Transverse colon (tissue), 4 donors: ENCODE data around the gene TANGO2. TPM values are rescaled to one million over a fixed set of nuclear protein-coding genes. Genes with fewer than 3 reads are reported as not detected.

ENCODE experiments used
- DNase-seq: peaks from one replicate; pipeline ENCODE4 v3.0.0-alpha.2; 2019
- H3K27ac ChIP-seq, 4 donors: fragments of 200-600 bp; sonication (generic); 2 replicates each; pipeline ENCODE4 v1.5.1; 2016 to 2018; ENCODE audit warnings: inconsistent platforms in 4 of 4
- H3K27me3 ChIP-seq: fragments of 200-600 bp; sonication (generic); 2 replicates; pipeline ENCODE4 v1.5.1; 2017; ENCODE audit warnings: inconsistent platforms
- H3K36me3 ChIP-seq, 4 donors: fragments of 200-600 bp; sonication (generic); 2 replicates each; pipeline ENCODE4 v1.5.1; 2017 to 2019; ENCODE audit warnings: inconsistent platforms in 4 of 4
- H3K4me1 ChIP-seq, 4 donors: fragments of 200-600 bp; sonication (generic); 2 replicates each; pipeline ENCODE4 v1.5.1; 2017 to 2020; ENCODE audit warnings: inconsistent platforms in 4 of 4
- H3K4me3 ChIP-seq, 4 donors: fragments of 200-600 bp; sonication (generic); 1 replicate in 1 of 4; 2 replicates in 3 of 4; pipeline versions ENCODE4 v1.5.1 to v1.6.1; 2017 to 2019; ENCODE audit warnings: inconsistent platforms in 4 of 4
- H3K9me3 ChIP-seq, 2 donors: fragments of 200-600 bp; sonication (generic); 2 replicates each; pipeline ENCODE4 v1.5.1; 2017 to 2019; ENCODE audit warnings: inconsistent platforms in 2 of 2
- EP300 ChIP-seq: sonication (generic); formaldehyde crosslinking; IDR thresholded peaks from one replicate; pipeline ENCODE4 v1.6.1; 2017; ENCODE audit warnings: antibody characterized with exemption, low read depth
- POLR2A ChIP-seq: fragments of 450-650 bp; IDR thresholded peaks from one replicate; pipeline ENCODE4 v1.6.1; 2016; ENCODE audit warnings: antibody characterized with exemption, mild to moderate bottlenecking, moderate library complexity
- POLR2AphosphoS5 ChIP-seq, 3 donors: sonication (generic); formaldehyde crosslinking; IDR thresholded peaks; one replicate each; pipeline ENCODE4 v1.6.1; 2016; ENCODE audit warnings: antibody characterized with exemption in 3 of 3
- WGBS, 2 donors: methylation state at CpG; one replicate each; pipeline ENCODE4 v1.1.5; 2018; ENCODE audit warnings: low coverage in 1 of 2; 5-methylcytosine and 5-hydroxymethylcytosine counted together
- in situ Hi-C, 4 donors: fragments of 200-750 bp; cut with MboI; loops; one replicate each; pipeline versions ENCODE4 v1.15.0 to v1.15.1; 2017; ENCODE audit warnings: low sequenced_read_pairs in 3 of 4, low pct_ligation_motif_present in 1 of 4, low pct_unique_long_range_greater_than_20kb in 1 of 4
- intact Hi-C: fragments of 100-400 bp; cut with DNase I; formaldehyde crosslinking; loops from one replicate; pipeline ENCODE4 v1.15.1; 2023; ENCODE audit warnings: low total_unique reads
- total RNA-seq, 4 donors: library from RNA; depleted of rRNA; stranded (reverse); fragments of >200 nt; gene quantifications; one replicate each; pipeline ENCODE4 v1.1.0, GENCODE V29; 2016
- TF ChIP-seq, protein P1 (sequence below), 5 experiments: fragments of 200-600 bp in 3 of 5; fragments of 450-650 bp in 2 of 5; sonication (generic) in 3 of 5; IDR thresholded peaks; 1 replicate in 2 of 5; 2 replicates in 3 of 5; pipeline ENCODE4 v1.5.1; 2016 to 2017; ENCODE audit warnings: antibody characterized with exemption in 5 of 5, inconsistent platforms in 3 of 5, mild to moderate bottlenecking in 2 of 5, moderate library complexity in 1 of 5

The TANGO2 gene
- total RNA-seq, 4 donors from 2014 or later, result 32.9 to 101 (median 50.6) TPM

DNA sequence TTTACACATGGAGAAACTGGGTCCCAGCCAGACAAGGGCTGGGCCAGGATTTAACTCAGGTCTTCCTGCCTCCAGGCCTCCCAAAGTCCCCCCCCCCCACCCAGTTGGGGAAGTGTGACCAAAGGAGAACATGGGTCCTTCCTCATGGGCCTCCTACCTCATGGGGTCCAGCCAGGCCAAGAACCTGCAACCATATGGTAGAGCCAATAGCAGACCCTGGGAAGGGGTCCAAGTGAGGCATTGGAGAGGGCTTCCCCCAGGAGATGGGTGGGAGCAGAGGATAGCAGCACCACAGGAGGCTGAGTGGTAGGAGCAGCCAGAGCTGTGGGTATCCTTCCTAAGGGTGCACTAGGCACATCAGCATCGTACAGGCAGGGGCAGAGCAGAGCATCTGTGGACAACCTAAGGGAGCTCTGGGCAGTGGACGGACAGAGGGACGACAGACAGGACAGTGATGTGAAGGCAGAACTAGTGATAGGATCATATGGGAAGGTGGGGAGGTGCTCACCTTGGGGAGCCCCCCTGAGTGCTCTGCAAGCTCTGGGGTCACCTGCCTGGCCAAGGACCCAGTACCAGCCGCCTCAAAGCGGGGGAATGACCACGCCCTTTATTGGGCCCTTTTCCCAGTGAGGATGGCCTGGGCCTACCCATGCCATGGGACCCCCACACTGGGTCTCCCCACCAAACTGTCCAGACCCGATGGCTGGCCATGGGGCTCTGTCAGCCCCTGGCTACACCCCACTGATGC lies 8.7 kb upstream of the TANGO2 start:
- no peak for DNase-seq
- Histone ChIP-seq H3K36me3 (no peaks in the 10 kb centered on the region), H3K4me3 (no peak overlapping the region), H3K27ac (no peak overlapping the region), H3K9me3 (no peaks in the 10 kb centered on the region), H3K4me1 (peaks cover 2 to 13% (median 10%) of the 10 kb centered on the region in 4 donors), H3K27me3 (peaks cover 10% of the 10 kb centered on the region)
- intact Hi-C loops, result loop anchor here (2.0 kb wide), 1 partner anchor 41 kb away; no protein-coding TSS in a partner anchor
- 89 to 100% methylated on average over 1 to 7 of the region's 7 CpGs for WGBS, 2 donors
- TF ChIP-seq POLR2A, result no peak
- TF ChIP-seq POLR2AphosphoS5 (IDR thresholded peaks at IDR 0.05), result no peak
- TF ChIP-seq, protein P1, sequence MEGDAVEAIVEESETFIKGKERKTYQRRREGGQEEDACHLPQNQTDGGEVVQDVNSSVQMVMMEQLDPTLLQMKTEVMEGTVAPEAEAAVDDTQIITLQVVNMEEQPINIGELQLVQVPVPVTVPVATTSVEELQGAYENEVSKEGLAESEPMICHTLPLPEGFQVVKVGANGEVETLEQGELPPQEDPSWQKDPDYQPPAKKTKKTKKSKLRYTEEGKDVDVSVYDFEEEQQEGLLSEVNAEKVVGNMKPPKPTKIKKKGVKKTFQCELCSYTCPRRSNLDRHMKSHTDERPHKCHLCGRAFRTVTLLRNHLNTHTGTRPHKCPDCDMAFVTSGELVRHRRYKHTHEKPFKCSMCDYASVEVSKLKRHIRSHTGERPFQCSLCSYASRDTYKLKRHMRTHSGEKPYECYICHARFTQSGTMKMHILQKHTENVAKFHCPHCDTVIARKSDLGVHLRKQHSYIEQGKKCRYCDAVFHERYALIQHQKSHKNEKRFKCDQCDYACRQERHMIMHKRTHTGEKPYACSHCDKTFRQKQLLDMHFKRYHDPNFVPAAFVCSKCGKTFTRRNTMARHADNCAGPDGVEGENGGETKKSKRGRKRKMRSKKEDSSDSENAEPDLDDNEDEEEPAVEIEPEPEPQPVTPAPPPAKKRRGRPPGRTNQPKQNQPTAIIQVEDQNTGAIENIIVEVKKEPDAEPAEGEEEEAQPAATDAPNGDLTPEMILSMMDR (IDR thresholded peaks at IDR 0.05), result no peak
- no peak for TF ChIP-seq EP300
- in situ Hi-C loops, result no loop called here

DNA sequence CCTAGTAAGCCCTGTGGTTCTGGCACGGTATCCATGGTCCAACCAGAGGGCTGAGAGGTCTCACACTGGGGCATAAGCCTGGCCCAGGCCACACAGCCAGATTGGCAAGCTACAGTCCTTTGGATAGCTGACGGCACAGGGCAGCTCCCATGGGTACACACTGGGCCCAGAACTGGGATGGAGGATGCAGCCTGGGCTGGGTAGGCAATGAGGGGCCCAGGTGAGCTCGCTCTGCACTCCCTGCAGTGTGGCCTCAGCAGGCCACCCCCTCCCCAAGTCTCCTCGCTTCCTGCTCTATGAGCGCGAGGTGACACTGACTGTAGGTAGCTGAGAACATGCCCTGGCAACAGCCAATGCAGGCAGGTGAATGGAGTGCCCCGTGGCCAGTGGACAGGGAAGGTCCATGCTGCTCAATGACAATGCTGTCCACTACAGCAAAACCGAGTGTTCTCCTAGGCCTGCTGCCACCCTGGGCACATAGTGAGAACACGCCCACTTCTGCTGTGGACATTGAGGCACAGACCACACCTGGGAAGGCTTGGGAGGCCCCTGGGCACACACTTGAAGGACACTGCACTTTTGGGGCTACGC lies 8.1 kb upstream of the TANGO2 start:
- WGBS, 2 donors, result 87% methylated on average over 5 of the region's 10 CpGs; no CpG with 5 or more reads in 1 of the 2 donors
- Histone ChIP-seq H3K27ac (no peak overlapping the region), H3K9me3 (no peaks in the 10 kb centered on the region), H3K27me3 (peaks cover 16% of the 10 kb centered on the region), H3K4me3 (no peak overlapping the region), H3K36me3 (no peaks in the 10 kb centered on the region), H3K4me1 (peaks cover 5 to 15% (median 14%) of the 10 kb centered on the region in 4 donors)
- no peak for DNase-seq
- in situ Hi-C loops (no loop called here), intact Hi-C loops (loop anchor here (2.0 kb wide), 1 partner anchor 42 kb away; no protein-coding TSS in a partner anchor)
- TF ChIP-seq POLR2AphosphoS5 (IDR thresholded peaks at IDR 0.05), result no peak
- no peak for TF ChIP-seq EP300
- no peak for TF ChIP-seq POLR2A
- TF ChIP-seq, protein P1 (IDR thresholded peaks at IDR 0.05), result no peak

DNA sequence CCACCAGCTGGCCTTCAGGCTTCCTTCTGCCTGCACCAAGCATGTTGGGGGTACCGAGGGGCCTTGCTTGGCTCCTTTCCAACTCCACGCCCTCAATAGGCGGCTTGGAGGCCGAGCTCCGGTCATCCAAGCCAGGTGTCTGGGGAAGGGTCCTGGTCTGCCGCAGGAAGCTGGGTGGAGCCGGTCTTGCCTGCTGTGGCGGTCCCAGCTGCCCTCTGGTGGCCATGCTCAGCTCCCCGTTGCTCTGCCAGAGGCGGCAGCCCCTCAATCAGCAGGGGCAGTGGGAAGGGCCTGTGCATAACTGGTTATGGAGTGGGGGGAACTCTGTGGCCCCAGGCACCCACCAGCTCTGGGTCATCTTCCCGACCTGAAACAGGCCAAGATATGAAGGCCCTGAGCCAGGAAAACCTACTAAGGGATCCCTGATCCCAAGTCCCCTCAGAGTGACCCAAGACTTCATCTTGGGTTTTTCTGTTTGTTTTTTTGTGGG lies 7.5 kb upstream of the TANGO2 start:
- 17% methylated on average over 3 of the region's 11 CpGs; no CpG with 5 or more reads in 1 of the 2 donors for WGBS, 2 donors
- in situ Hi-C loops (no loop called here), intact Hi-C loops (loop anchor here (2.0 kb wide), 1 partner anchor 43 kb away; no protein-coding TSS in a partner anchor)
- H3K27me3 ChIP-seq, result peaks cover 17% of the 10 kb centered on the region
- TF ChIP-seq POLR2A, result no peak
- TF ChIP-seq, protein P1 (IDR thresholded peaks at IDR 0.05), result peak; percentile 46 to 73 (median 56)
- no peak for TF ChIP-seq POLR2AphosphoS5 (IDR thresholded peaks at IDR 0.05)
- H3K4me3 ChIP-seq, result no peak overlapping the region
- no peaks in the 10 kb centered on the region for H3K9me3 ChIP-seq
- H3K27ac ChIP-seq, result no peak overlapping the region
- H3K36me3 ChIP-seq, result no peaks in the 10 kb centered on the region
- DNase-seq, result peak; percentile 38
- H3K4me1 ChIP-seq, result peaks cover 5 to 15% (median 14%) of the 10 kb centered on the region in 4 donors

DNA sequence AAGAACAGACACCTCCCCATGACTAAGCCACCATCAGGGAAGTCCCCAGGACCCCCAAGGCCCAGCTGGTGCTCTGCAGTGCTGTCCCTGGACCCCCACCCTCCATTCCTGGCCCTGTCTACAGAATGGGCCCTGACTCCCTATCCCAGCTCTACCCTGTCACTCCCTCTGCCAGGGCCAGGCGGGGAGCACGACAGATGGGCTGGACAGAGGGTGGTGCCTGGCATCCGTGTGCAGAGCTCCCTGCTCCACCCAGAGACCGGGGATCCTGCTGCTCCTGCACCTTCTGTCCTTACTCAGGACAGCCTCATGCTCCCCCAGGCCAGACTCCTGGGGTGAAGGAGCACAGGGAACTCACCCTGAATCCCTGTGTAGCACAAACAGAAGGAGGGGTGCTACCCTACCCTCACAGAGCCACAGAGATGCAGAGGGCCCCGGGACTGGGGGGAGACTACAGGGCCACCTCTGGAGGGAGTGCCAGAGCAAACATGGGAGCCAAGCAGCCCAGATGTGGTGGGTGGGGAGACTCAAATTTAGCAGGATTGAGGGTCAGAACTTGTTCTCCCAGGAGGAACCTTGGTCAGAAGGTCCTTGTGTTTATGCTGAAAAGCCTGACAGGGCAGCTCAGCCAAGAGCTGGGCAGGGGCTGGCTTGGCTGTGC lies 6.3 kb upstream of the TANGO2 start:
- peaks cover 17% of the 10 kb centered on the region for H3K27me3 ChIP-seq
- H3K4me1 ChIP-seq, result peaks cover 5 to 15% (median 14%) of the 10 kb centered on the region in 4 donors
- H3K36me3 ChIP-seq, result no peaks in the 10 kb centered on the region
- WGBS, 2 donors, result 56% methylated on average over 4 of the region's 5 CpGs; no CpG with 5 or more reads in 1 of the 2 donors
- intact Hi-C loops, result no loop called here
- TF ChIP-seq POLR2AphosphoS5 (IDR thresholded peaks at IDR 0.05), result no peak
- no peak for TF ChIP-seq POLR2A
- TF ChIP-seq EP300, result no peak
- TF ChIP-seq, protein P1 (IDR thresholded peaks at IDR 0.05), result no peak
- no peaks in the 10 kb centered on the region for H3K9me3 ChIP-seq
- H3K27ac ChIP-seq, result peak overlapping the region; percentile 2 to 55 (median 24)
- in situ Hi-C loops, result no loop called here
- no peak for DNase-seq
- H3K4me3 ChIP-seq, result no peak overlapping the region
